Parathyroid adenoma (tissue), 2 donors: Measurements from ENCODE around the gene ASL.

Experiments
- H2AFZ ChIP-seq: fragments of 300-600 bp; sonication (generic); one replicate; pipeline ENCODE4 v1.7.0; 2017; ENCODE audit warnings: antibody characterized with exemption, mild to moderate bottlenecking
- H3K27ac ChIP-seq: fragments of 300-600 bp; sonication (generic); one replicate; pipeline ENCODE4 v1.7.0; 2017
- H3K27me3 ChIP-seq: fragments of 300-600 bp; sonication (generic); one replicate; pipeline ENCODE4 v1.7.0; 2017; ENCODE audit warnings: low read length; ENCODE audit not compliant: control insufficient read depth, insufficient read depth
- H3K36me3 ChIP-seq: fragments of 300-600 bp; sonication (generic); one replicate; pipeline ENCODE4 v1.7.0; 2017; ENCODE audit warnings: low read length; ENCODE audit not compliant: control insufficient read depth, insufficient read depth
- H3K4me1 ChIP-seq: fragments of 300-600 bp; sonication (generic); one replicate; pipeline ENCODE4 v1.7.0; 2017; ENCODE audit warnings: control low read depth
- H3K4me2 ChIP-seq: fragments of 300-600 bp; sonication (generic); one replicate; pipeline ENCODE4 v1.7.0; 2017; ENCODE audit warnings: low read length
- H3K4me3 ChIP-seq: fragments of 300-600 bp; sonication (generic); one replicate; pipeline ENCODE4 v1.7.0; 2017; ENCODE audit warnings: low read depth, low read length
- H3K79me2 ChIP-seq: fragments of 300-600 bp; sonication (generic); one replicate; pipeline ENCODE4 v1.7.0; 2017; ENCODE audit warnings: control low read depth
- H3K9ac ChIP-seq: fragments of 300-600 bp; sonication (generic); one replicate; pipeline ENCODE4 v1.7.0; 2017; ENCODE audit warnings: mild to moderate bottlenecking
- H3K9me3 ChIP-seq: fragments of 300-600 bp; sonication (generic); one replicate; pipeline ENCODE4 v1.7.0; 2017; ENCODE audit warnings: low read length; ENCODE audit not compliant: control insufficient read depth
- CTCF ChIP-seq: fragments of 300-600 bp; sonication (generic); IDR thresholded peaks from one replicate; pipeline ENCODE4 v1.7.0; 2017; ENCODE audit warnings: antibody characterized with exemption, mild to moderate bottlenecking
- donor health status: primary hyperparathyroidism.

The ASL gene

GRCh38 chr7:66088861-66089838, 13.5 kb downstream of the ASL start:
- Histone ChIP-seq H3K36me3 (no peaks in the 10 kb centered on the region), H3K4me2 (no peak overlapping the region), H3K4me1 (no peaks in the 10 kb centered on the region), H3K27ac (no peak overlapping the region), H3K9me3 (no peaks in the 10 kb centered on the region), H3K79me2 (no peaks in the 10 kb centered on the region), H3K27me3 (no peaks in the 10 kb centered on the region), H2AFZ (no peak overlapping the region), H3K4me3 (no peak overlapping the region), H3K9ac (no peak overlapping the region)
- no peak for TF ChIP-seq CTCF

GRCh38 chr7:66092654-66093053, 17.0 kb downstream of the ASL start:
- Histone ChIP-seq H3K27me3 (no peaks in the 10 kb centered on the region), H3K9me3 (no peaks in the 10 kb centered on the region), H3K9ac (no peak overlapping the region), H3K4me3 (no peak overlapping the region), H3K4me2 (no peak overlapping the region), H3K36me3 (no peaks in the 10 kb centered on the region), H3K27ac (no peak overlapping the region), H2AFZ (no peak overlapping the region), H3K79me2 (no peaks in the 10 kb centered on the region), H3K4me1 (no peaks in the 10 kb centered on the region)
- no peak for TF ChIP-seq CTCF

GRCh38 chr7:66095010-66095409, 19.4 kb downstream of the ASL start:
- no peaks in the 10 kb centered on the region for H3K36me3 ChIP-seq
- no peaks in the 10 kb centered on the region for H3K27me3 ChIP-seq
- no peak overlapping the region for H2AFZ ChIP-seq
- H3K4me3 ChIP-seq, result no peak overlapping the region
- H3K9ac ChIP-seq, result no peak overlapping the region
- no peak overlapping the region for H3K4me2 ChIP-seq
- no peak overlapping the region for H3K27ac ChIP-seq
- TF ChIP-seq CTCF, result no peak
- H3K9me3 ChIP-seq, result no peaks in the 10 kb centered on the region
- no peaks in the 10 kb centered on the region for H3K4me1 ChIP-seq
- H3K79me2 ChIP-seq, result no peaks in the 10 kb centered on the region

GRCh38 chr7:66099232-66099550, 23.6 kb downstream of the ASL start:
- Histone ChIP-seq H3K36me3 (no peaks in the 10 kb centered on the region), H2AFZ (peak overlapping the region; percentile 87), H3K27me3 (no peaks in the 10 kb centered on the region), H3K4me2 (no peak overlapping the region), H3K4me1 (no peaks in the 10 kb centered on the region), H3K79me2 (no peaks in the 10 kb centered on the region), H3K4me3 (no peak overlapping the region), H3K9me3 (no peaks in the 10 kb centered on the region), H3K9ac (no peak overlapping the region), H3K27ac (no peak overlapping the region)
- TF ChIP-seq CTCF, result no peak
